ENCODE measurements around the gene ZGPAT.

Gene ZGPAT

GRCh38 chr20:63748070-63748933, 40.5 kb downstream of the ZGPAT start:
- Histone ChIP-seq H3K9me3 (ENCODE audit: insufficient read depth, low read depth, low read length) (no peaks in the 10 kb centered on the region), H3K4me2 (ENCODE audit: low read depth, low read length, poor library complexity, severe bottlenecking) (no peak overlapping the region), H3F3A (ENCODE audit: low read depth) (0 out of 2 replicates have a peak, but pooled peaks cover 4% of the 10 kb centered on the region), H2AFZ (ENCODE audit: low read length) (no peak overlapping the region), H3K27me3 (ENCODE audit: insufficient read depth, low read length, poor library complexity, severe bottlenecking) (no peaks in the 10 kb centered on the region), H3K4me3 (ENCODE audit: low read length, poor library complexity, severe bottlenecking) (no peak overlapping the region), H3K36me3 (ENCODE audit: insufficient read depth, low read length) (peaks cover 6% of the 10 kb centered on the region; the same call in 1 of the 2 replicates), H3K9me2 (replicated peaks; ENCODE audit: low read depth, low read length) (no peaks in the 10 kb centered on the region), H3K9ac (ENCODE audit: low read depth, low read length, poor library complexity, severe bottlenecking) (no peak overlapping the region), H3K79me2 (ENCODE audit: insufficient read depth, low read length) (no peaks in the 10 kb centered on the region), H4K20me1 (ENCODE audit: insufficient read depth, low read length, poor library complexity, severe bottlenecking) (no peaks in the 10 kb centered on the region), H3K4me1 (ENCODE audit: insufficient read depth, low read length, poor library complexity, severe bottlenecking) (peaks cover 19% of the 10 kb centered on the region)
- no peak for TF ChIP-seq CTCF (conservative IDR thresholded peaks at IDR 0.05; ENCODE audit: low read length)

GRCh38 chr20:63748934-63749270, 41.1 kb downstream of the ZGPAT start:
- Histone ChIP-seq H3K36me3 (ENCODE audit: insufficient read depth, low read length) (peaks cover under 1% of the 10 kb centered on the region; the same call in 1 of the 2 replicates), H3F3A (ENCODE audit: low read depth) (no peaks in the 10 kb centered on the region), H3K9me2 (replicated peaks; ENCODE audit: low read depth, low read length) (no peaks in the 10 kb centered on the region), H3K27me3 (ENCODE audit: insufficient read depth, low read length, poor library complexity, severe bottlenecking) (no peaks in the 10 kb centered on the region), H3K4me2 (ENCODE audit: low read depth, low read length, poor library complexity, severe bottlenecking) (no peak overlapping the region), H3K4me3 (ENCODE audit: low read length, poor library complexity, severe bottlenecking) (no peak overlapping the region), H4K20me1 (ENCODE audit: insufficient read depth, low read length, poor library complexity, severe bottlenecking) (no peaks in the 10 kb centered on the region), H3K4me1 (ENCODE audit: insufficient read depth, low read length, poor library complexity, severe bottlenecking) (peaks cover 24% of the 10 kb centered on the region), H2AFZ (ENCODE audit: low read length) (no peak overlapping the region), H3K79me2 (ENCODE audit: insufficient read depth, low read length) (no peaks in the 10 kb centered on the region), H3K9ac (ENCODE audit: low read depth, low read length, poor library complexity, severe bottlenecking) (no peak overlapping the region), H3K9me3 (ENCODE audit: insufficient read depth, low read depth, low read length) (no peaks in the 10 kb centered on the region)
- TF ChIP-seq EZH2phosphoT487 (IDR thresholded peaks at IDR 0.05; ENCODE audit: borderline replicate concordance) (no peak), CTCF (conservative IDR thresholded peaks at IDR 0.05; ENCODE audit: low read length) (no peak)

- H3K9me3 ChIP-seq (ENCODE audit: insufficient read depth, low read depth, low read length) = no peaks in the 10 kb centered on the region
- no peaks in the 10 kb centered on the region for H4K20me1 ChIP-seq (ENCODE audit: insufficient read depth, low read length, poor library complexity, severe bottlenecking)
- H3K4me1 ChIP-seq (ENCODE audit: insufficient read depth, low read length, poor library complexity, severe bottlenecking) = peaks cover 25% of the 10 kb centered on the region
- no peaks in the 10 kb centered on the region for H3K9me2 ChIP-seq (replicated peaks; ENCODE audit: low read depth, low read length)
- H3K9ac ChIP-seq (ENCODE audit: low read depth, low read length, poor library complexity, severe bottlenecking) = peak overlapping the region; percentile 58
- H3K36me3 ChIP-seq (ENCODE audit: insufficient read depth, low read length) = no peaks in the 10 kb centered on the region
- no peaks in the 10 kb centered on the region for H3F3A ChIP-seq (ENCODE audit: low read depth)
- no peaks in the 10 kb centered on the region for H3K27me3 ChIP-seq (ENCODE audit: insufficient read depth, low read length, poor library complexity, severe bottlenecking)
- TF ChIP-seq EZH2phosphoT487 (IDR thresholded peaks at IDR 0.05; ENCODE audit: borderline replicate concordance) (no peak), CTCF (conservative IDR thresholded peaks at IDR 0.05; ENCODE audit: low read length) (no peak)
- no peak overlapping the region for H2AFZ ChIP-seq (ENCODE audit: low read length)
- H3K4me3 ChIP-seq (ENCODE audit: low read length, poor library complexity, severe bottlenecking) = no peak overlapping the region
- no peak overlapping the region for H3K4me2 ChIP-seq (ENCODE audit: low read depth, low read length, poor library complexity, severe bottlenecking)
- no peaks in the 10 kb centered on the region for H3K79me2 ChIP-seq (ENCODE audit: insufficient read depth, low read length)
Observed at GRCh38 chr20:63749597-63750508, 42.0 kb downstream of the ZGPAT start.
